Neural progenitor cell (in vitro differentiated cells): ENCODE measurements around the gene BBS4. TPM values are rescaled to one million over a fixed set of nuclear protein-coding genes. Genes with fewer than 3 reads are reported as not detected.
"Not testable (repeated sequence)": the region's sequence is repeated elsewhere in the genome, so short reads cannot be mapped to it uniquely, and the experiment has no call there.

ENCODE experiments used
- DNase-seq: peaks from one replicate; pipeline ENCODE4 v3.0.0-alpha.2; 2016; ENCODE audit warnings: low spot score
- H2AFZ ChIP-seq: fragments of 200-600 bp; sonication (generic); replicated peaks from 2 replicates; pipeline ENCODE4 v1.6.1; 2016; ENCODE audit warnings: antibody characterized with exemption
- H3F3A ChIP-seq: fragments of 200-600 bp; sonication (generic); 2 replicates; pipeline ENCODE4 v1.6.1; 2016; ENCODE audit warnings: antibody characterized with exemption, low read depth
- H3K27ac ChIP-seq: fragments of 200-600 bp; sonication (generic); 2 replicates; pipeline ENCODE4 v1.5.1; 2016; ENCODE audit warnings: mild to moderate bottlenecking
- H3K27me3 ChIP-seq: fragments of 200-600 bp; sonication (generic); 2 replicates; pipeline ENCODE4 v1.6.1; 2016; ENCODE audit warnings: mild to moderate bottlenecking, moderate library complexity
- H3K36me3 ChIP-seq: fragments of 200-600 bp; sonication (generic); 2 replicates; pipeline ENCODE4 v1.5.1; 2016
- H3K4me1 ChIP-seq: fragments of 200-600 bp; sonication (generic); 2 replicates; pipeline ENCODE4 v1.6.1; 2016; ENCODE audit warnings: mixed run types
- H3K4me2 ChIP-seq: fragments of 200-600 bp; sonication (generic); 2 replicates; pipeline ENCODE4 v1.6.1; 2016
- H3K4me3 ChIP-seq: fragments of 200-600 bp; sonication (generic); 2 replicates; pipeline ENCODE4 v1.5.1; 2016
- H3K79me2 ChIP-seq: fragments of 200-600 bp; sonication (generic); 2 replicates; pipeline ENCODE4 v1.6.1; 2016; ENCODE audit warnings: low read depth
- H3K9ac ChIP-seq: fragments of 200-600 bp; sonication (generic); 2 replicates; pipeline ENCODE4 v1.6.1; 2016
- H3K9me3 ChIP-seq: fragments of 200-600 bp; sonication (generic); 2 replicates; pipeline ENCODE4 v1.5.1; 2016; ENCODE audit warnings: low read depth
- H4K20me1 ChIP-seq: fragments of 200-600 bp; sonication (generic); 2 replicates; pipeline ENCODE4 v1.6.1; 2016; ENCODE audit warnings: low read depth
- H3K27ac Mint-ChIP-seq: 3 replicates; pipeline ENCODE4 v1.8.0; 2021; ENCODE audit warnings: mixed read lengths
- H3K27me3 Mint-ChIP-seq: 2 replicates; pipeline ENCODE4 v1.8.0; 2022; ENCODE audit warnings: low read depth, mild to moderate bottlenecking, inconsistent platforms, moderate library complexity, mixed read lengths; ENCODE audit not compliant: insufficient read depth
- H3K36me3 Mint-ChIP-seq: 3 replicates; pipeline ENCODE4 v1.8.0; 2021; ENCODE audit warnings: mixed read lengths
- H3K4me1 Mint-ChIP-seq: 3 replicates; pipeline ENCODE4 v1.8.0; 2021; ENCODE audit warnings: mixed read lengths
- H3K4me3 Mint-ChIP-seq: 3 replicates; pipeline ENCODE4 v1.8.0; 2021; ENCODE audit warnings: mild to moderate bottlenecking, moderate library complexity, mixed read lengths
- H3K9me3 Mint-ChIP-seq: 3 replicates; pipeline ENCODE4 v1.8.0; 2020; ENCODE audit warnings: mixed read lengths
- EZH2 ChIP-seq: fragments of 200-600 bp; sonication (generic); IDR thresholded peaks from 2 replicates; pipeline ENCODE4 v1.6.1; 2017; ENCODE audit warnings: antibody characterized with exemption, mild to moderate bottlenecking, moderate library complexity
- EZH2phosphoT487 ChIP-seq: fragments of 200-600 bp; sonication (generic); IDR thresholded peaks from 2 replicates; pipeline ENCODE4 v1.6.1; 2017; ENCODE audit warnings: antibody characterized with exemption
- total RNA-seq: library from RNA; depleted of rRNA; stranded (reverse); fragments of >200 nt; gene quantifications from 2 replicates; pipeline ENCODE4 v1.2.3, GENCODE V29; 2015; ENCODE audit warnings: low replicate concordance
- TF ChIP-seq, protein P1 (sequence below): fragments of 200-600 bp; sonication (generic); IDR thresholded peaks from 2 replicates; pipeline ENCODE4 v1.5.1; 2017; ENCODE audit warnings: antibody characterized with exemption, mild to moderate bottlenecking

Gene BBS4
- total RNA-seq, 1 donor from 2014 or later, result 57.5 TPM

DNA sequence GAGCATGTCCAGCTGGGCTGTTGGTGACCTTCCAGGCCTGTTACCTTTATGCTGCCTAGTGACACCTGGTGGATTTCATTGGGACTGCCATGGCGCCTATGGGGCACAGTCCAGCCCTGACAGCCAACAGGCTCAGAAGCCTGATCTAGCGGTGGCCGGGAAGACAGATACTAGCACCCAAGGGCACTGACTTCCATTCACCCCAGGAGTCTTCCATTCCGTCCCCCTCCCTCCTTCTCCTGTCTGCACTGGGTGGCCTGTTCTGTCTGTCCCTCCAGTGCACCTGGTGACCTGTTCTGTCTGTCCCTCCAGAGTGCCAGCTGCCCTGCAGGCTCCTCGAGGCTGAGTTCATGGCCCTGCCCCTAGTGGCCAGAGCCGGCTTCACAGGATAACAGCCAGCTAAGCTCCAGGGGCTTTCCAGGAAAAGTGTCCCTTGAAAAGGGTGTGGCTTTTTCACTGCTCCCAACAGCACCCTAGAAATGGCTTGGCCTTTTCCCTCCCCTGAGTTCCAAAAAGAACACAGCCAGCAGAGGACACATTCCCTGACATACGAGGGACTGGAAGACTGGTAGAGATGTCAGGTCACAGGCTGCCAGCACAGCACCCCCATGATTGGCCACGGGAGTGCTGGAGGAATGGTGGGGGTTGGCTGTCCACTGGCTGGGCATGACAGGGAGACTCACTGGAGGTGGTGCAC is 15.2 kb upstream of the BBS4 start:
- H3K4me1 ChIP-seq, result not testable (repeated sequence)

DNA sequence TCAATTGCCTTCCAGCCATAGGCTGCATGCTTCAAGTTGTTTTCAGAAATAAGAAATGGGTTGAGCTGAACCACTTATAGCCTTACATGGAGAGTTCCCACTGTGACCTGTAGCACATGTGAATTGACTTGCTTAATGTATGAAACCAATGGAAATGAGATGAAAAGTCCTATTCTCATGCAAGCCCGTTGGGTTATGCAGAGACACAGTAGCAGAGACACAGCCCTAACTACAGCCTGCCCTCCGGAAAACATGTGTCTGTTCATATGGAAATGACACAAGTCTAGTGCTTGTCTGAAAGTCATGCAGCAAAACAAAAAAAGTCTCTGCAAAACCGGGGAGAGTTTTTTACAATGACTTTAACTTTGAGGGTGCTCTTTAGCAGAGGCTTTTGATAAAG is 14.5 kb upstream of the BBS4 start:
- Histone ChIP-seq H3F3A (no peaks in the 10 kb centered on the region), H3K79me2 (no peaks in the 10 kb centered on the region), H3K9me3 (no peaks in the 10 kb centered on the region), H3K27ac (no peak overlapping the region), H3K4me3 (no peak overlapping the region), H3K9ac (no peak overlapping the region), H4K20me1 (no peaks in the 10 kb centered on the region), H2AFZ (no peak overlapping the region), H3K4me1 (no peaks in the 10 kb centered on the region), H3K36me3 (no peaks in the 10 kb centered on the region), H3K4me2 (no peak overlapping the region), H3K27me3 (no peaks in the 10 kb centered on the region)
- no peak for DNase-seq
- Mint-ChIP-seq H3K27me3 (peaks cover 8% of the 10 kb centered on the region), H3K27ac (no peak overlapping the region), H3K4me3 (no peak overlapping the region), H3K9me3 (no peaks in the 10 kb centered on the region), H3K36me3 (no peaks in the 10 kb centered on the region), H3K4me1 (peaks cover 11% of the 10 kb centered on the region)
- TF ChIP-seq EZH2, result no peak
- TF ChIP-seq EZH2phosphoT487, result no peak
- TF ChIP-seq, protein P1, sequence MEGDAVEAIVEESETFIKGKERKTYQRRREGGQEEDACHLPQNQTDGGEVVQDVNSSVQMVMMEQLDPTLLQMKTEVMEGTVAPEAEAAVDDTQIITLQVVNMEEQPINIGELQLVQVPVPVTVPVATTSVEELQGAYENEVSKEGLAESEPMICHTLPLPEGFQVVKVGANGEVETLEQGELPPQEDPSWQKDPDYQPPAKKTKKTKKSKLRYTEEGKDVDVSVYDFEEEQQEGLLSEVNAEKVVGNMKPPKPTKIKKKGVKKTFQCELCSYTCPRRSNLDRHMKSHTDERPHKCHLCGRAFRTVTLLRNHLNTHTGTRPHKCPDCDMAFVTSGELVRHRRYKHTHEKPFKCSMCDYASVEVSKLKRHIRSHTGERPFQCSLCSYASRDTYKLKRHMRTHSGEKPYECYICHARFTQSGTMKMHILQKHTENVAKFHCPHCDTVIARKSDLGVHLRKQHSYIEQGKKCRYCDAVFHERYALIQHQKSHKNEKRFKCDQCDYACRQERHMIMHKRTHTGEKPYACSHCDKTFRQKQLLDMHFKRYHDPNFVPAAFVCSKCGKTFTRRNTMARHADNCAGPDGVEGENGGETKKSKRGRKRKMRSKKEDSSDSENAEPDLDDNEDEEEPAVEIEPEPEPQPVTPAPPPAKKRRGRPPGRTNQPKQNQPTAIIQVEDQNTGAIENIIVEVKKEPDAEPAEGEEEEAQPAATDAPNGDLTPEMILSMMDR, result no peak

More for the DNA sequence above, 15.2 kb upstream of the BBS4 start:
- H3K4me3 ChIP-seq, result peak overlapping the region; percentile 40
- H3K9me3 Mint-ChIP-seq, H3K27me3 ChIP-seq, H3K9me3 ChIP-seq, H3F3A ChIP-seq, H3K9ac ChIP-seq, H3K27ac Mint-ChIP-seq, H3K79me2 ChIP-seq, H3K27me3 Mint-ChIP-seq, H3K27ac ChIP-seq, H3K36me3 ChIP-seq, H3K36me3 Mint-ChIP-seq, H4K20me1 ChIP-seq: not testable (repeated sequence)
- H3K4me3 Mint-ChIP-seq, result peak overlapping the region; percentile 85
- H3K4me2 ChIP-seq, result peak overlapping the region; percentile 75
- peak; percentile 89 for DNase-seq
- peaks cover 11% of the 10 kb centered on the region for H3K4me1 Mint-ChIP-seq
- peak overlapping the region; percentile 74 for H2AFZ ChIP-seq
- TF ChIP-seq, protein P1, result peak; percentile 69

DNA sequence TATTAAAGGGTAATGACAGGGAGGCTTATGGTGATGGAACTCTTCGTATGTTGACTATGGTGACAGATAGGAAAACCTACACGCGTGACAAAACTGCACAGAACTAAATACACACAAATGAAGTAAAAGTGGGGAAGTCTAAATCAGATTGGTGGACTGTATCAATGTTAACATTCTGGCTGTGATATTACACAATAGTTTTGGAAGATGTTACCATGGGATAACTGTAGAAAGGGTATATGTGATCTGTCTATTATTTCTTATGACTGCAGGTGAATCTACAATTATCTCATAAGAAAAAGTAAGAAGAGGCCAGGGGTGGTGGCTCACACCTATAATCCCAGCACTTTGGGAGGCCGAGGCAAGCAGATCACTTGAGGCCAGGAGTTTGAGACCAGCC is 9.2 kb upstream of the BBS4 start:
- H3K4me3 Mint-ChIP-seq, result no peak overlapping the region
- no peak for DNase-seq
- Histone ChIP-seq H3K27me3 (peaks cover 30% of the 10 kb centered on the region), H3K9me3 (no peaks in the 10 kb centered on the region), H3K4me3 (no peak overlapping the region), H4K20me1 (no peaks in the 10 kb centered on the region), H3K4me1 (no peaks in the 10 kb centered on the region), H2AFZ (no peak overlapping the region), H3K36me3 (no peaks in the 10 kb centered on the region), H3K27ac (no peak overlapping the region), H3K4me2 (no peak overlapping the region), H3F3A (no peaks in the 10 kb centered on the region), H3K9ac (no peak overlapping the region), H3K79me2 (no peaks in the 10 kb centered on the region)
- no peak overlapping the region for H3K27ac Mint-ChIP-seq
- H3K4me1 Mint-ChIP-seq, result no peaks in the 10 kb centered on the region
- peaks cover 21% of the 10 kb centered on the region for H3K27me3 Mint-ChIP-seq
- no peaks in the 10 kb centered on the region for H3K36me3 Mint-ChIP-seq
- TF ChIP-seq, protein P1, result no peak
- no peak for TF ChIP-seq EZH2
- TF ChIP-seq EZH2phosphoT487, result no peak
- no peaks in the 10 kb centered on the region for H3K9me3 Mint-ChIP-seq
